Karpas-422 (cell line): ENCODE data around the gene SARS1. TPM values are rescaled to one million over a fixed set of nuclear protein-coding genes. Genes with fewer than 3 reads are reported as not detected.

ENCODE experiments used
- DNase-seq: peaks from one replicate; pipeline ENCODE4 v3.0.0-alpha.2; 2015
- H2AFZ ChIP-seq: fragments of 200-600 bp; sonication (generic); 2 replicates; pipeline ENCODE4 v1.6.1; 2014; ENCODE audit warnings: antibody characterized with exemption, low read length, mixed read lengths
- H3K27ac ChIP-seq: fragments of 200-600 bp; sonication (generic); 2 replicates; pipeline ENCODE4 v1.5.1; 2014; ENCODE audit warnings: mild to moderate bottlenecking, low read length, moderate library complexity
- H3K27me3 ChIP-seq: fragments of 200-600 bp; sonication (generic); 2 replicates; pipeline ENCODE4 v1.6.1; 2014; ENCODE audit warnings: low read length, mixed read lengths
- H3K36me3 ChIP-seq: fragments of 200-600 bp; sonication (generic); 2 replicates; pipeline ENCODE4 v1.6.1; 2014; ENCODE audit warnings: low read length, mixed read lengths; ENCODE audit not compliant: insufficient read depth
- H3K4me1 ChIP-seq: fragments of 200-600 bp; sonication (generic); 2 replicates; pipeline ENCODE4 v1.6.1; 2014; ENCODE audit warnings: mild to moderate bottlenecking, low read length, mixed read lengths
- H3K4me2 ChIP-seq: fragments of 200-600 bp; sonication (generic); 2 replicates; pipeline ENCODE4 v1.6.1; 2014; ENCODE audit warnings: low read length, low read depth, mild to moderate bottlenecking; ENCODE audit not compliant: poor library complexity, severe bottlenecking
- H3K4me3 ChIP-seq: fragments of 200-600 bp; sonication (generic); 2 replicates; pipeline ENCODE4 v1.5.1; 2014; ENCODE audit warnings: mild to moderate bottlenecking, antibody characterized with exemption, low read length, mixed read lengths
- H3K79me2 ChIP-seq: fragments of 200-600 bp; sonication (generic); 2 replicates; pipeline ENCODE4 v1.6.1; 2014; ENCODE audit warnings: mild to moderate bottlenecking, low read length, mixed read lengths
- H3K9ac ChIP-seq: fragments of 200-600 bp; sonication (generic); 2 replicates; pipeline ENCODE4 v1.6.0; 2014; ENCODE audit warnings: low read length
- H3K9me2 ChIP-seq: fragments of 200-600 bp; sonication (generic), shearing (Covaris generic); replicated peaks from 2 replicates; pipeline ENCODE4 v1.6.0; 2014; ENCODE audit warnings: mild to moderate bottlenecking, low read length, moderate library complexity; ENCODE audit not compliant: insufficient read depth
- H3K9me3 ChIP-seq: fragments of 300-700, 200-600 bp; sonication (generic); 2 replicates; pipeline ENCODE4 v1.6.1; 2014; ENCODE audit warnings: low read length, mixed read lengths
- H4K20me1 ChIP-seq: fragments of 200-600 bp; sonication (generic); 2 replicates; pipeline ENCODE4 v1.6.1; 2014; ENCODE audit warnings: mild to moderate bottlenecking, antibody characterized with exemption, low read length, low read depth; ENCODE audit not compliant: insufficient read depth
- total RNA-seq: library from RNA; depleted of rRNA; stranded (reverse); fragments of >200 nt; shearing (Covaris generic); gene quantifications from 2 replicates; pipeline ENCODE4 v1.2.3, GENCODE V29; 2014; ENCODE audit warnings: low replicate concordance

Gene SARS1
- total RNA-seq, 1 experiment from 2014 or later, result 184 TPM

DNA sequence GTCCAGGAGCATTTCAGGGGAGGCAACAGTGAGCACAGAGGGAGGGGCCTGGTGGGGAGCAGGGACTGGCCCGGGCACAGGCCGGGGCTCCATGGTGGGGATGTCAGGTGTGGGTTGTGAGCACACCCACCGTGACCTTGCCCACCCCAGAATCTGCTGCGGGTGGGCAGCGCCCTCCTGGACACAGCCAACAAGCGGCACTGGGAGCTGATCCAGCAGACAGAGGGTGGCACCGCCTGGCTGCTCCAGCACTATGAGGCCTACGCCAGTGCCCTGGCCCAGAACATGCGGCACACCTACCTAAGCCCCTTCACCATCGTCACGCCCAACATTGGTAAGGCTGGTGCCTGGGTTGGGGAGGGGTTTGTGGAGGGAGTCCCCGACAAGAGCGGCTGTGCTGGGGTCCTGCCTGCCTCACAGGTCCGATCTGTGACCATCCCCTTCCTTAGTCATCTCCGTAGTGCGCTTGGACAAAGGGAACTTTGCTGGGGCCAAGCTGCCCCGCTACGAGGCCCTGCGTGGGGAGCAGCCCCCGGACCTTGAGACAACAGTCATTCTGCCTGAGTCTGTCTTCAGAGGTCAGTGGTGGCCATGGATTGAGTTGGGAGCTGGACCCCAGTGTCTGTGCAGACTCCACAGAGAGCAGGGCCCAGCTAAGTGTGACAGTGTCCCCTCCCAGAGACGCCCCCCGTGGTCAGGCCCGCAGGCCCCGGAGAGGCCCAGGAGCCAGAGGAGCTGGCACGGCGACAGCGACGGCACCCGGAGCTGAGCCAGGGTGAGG is 54.9 kb downstream of the SARS1 start:
- Histone ChIP-seq H3K9ac (no peak overlapping the region), H3K27me3 (no peaks in the 10 kb centered on the region), H2AFZ (no peak overlapping the region), H3K27ac (no peak overlapping the region), H3K4me2 (no peak overlapping the region), H3K4me1 (no peaks in the 10 kb centered on the region), H3K79me2 (no peaks in the 10 kb centered on the region), H3K9me3 (no peaks in the 10 kb centered on the region), H3K9me2 (no peaks in the 10 kb centered on the region), H3K4me3 (no peak overlapping the region), H3K36me3 (no peaks in the 10 kb centered on the region), H4K20me1 (no peaks in the 10 kb centered on the region; the same call in 1 of the 2 replicates)
- DNase-seq, result no peak

DNA sequence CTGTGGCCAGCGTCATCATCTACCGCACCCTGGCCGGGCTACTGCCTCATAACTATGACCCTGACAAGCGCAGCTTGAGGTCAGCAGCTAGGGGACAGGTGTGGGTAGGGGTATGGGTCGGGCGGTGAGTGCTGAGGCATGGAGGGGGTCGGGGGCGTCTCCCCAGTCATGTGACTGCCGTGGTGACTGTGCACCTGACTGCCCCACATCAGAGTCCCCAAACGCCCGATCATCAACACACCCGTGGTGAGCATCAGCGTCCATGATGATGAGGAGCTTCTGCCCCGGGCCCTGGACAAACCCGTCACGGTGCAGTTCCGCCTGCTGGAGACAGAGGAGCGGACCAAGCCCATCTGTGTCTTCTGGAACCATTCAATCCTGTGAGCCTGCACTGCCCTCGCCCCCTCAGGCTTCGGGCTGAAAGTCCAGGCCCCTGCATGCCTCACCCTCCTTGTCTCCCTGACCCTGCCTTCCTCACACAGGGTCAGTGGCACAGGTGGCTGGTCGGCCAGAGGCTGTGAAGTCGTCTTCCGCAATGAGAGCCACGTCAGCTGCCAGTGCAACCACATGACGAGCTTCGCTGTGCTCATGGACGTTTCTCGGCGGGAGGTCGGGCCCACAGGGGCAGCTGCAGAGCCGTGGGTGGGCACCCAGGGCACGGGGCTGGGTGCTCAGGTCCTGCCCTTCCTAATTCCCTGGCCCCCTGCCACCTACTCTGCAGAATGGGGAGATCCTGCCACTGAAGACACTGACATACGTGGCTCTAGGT is 55.7 kb downstream of the SARS1 start:
- H3K27ac ChIP-seq, result no peak overlapping the region
- H2AFZ ChIP-seq, result no peak overlapping the region
- H3K4me1 ChIP-seq, result no peaks in the 10 kb centered on the region
- no peak for DNase-seq
- no peaks in the 10 kb centered on the region for H4K20me1 ChIP-seq
- H3K4me3 ChIP-seq, result no peak overlapping the region
- H3K9me2 ChIP-seq, result no peaks in the 10 kb centered on the region
- H3K36me3 ChIP-seq, result no peaks in the 10 kb centered on the region
- H3K79me2 ChIP-seq, result no peaks in the 10 kb centered on the region
- H3K9ac ChIP-seq, result no peak overlapping the region
- no peaks in the 10 kb centered on the region for H3K27me3 ChIP-seq
- H3K4me2 ChIP-seq, result no peak overlapping the region
- no peaks in the 10 kb centered on the region for H3K9me3 ChIP-seq

DNA sequence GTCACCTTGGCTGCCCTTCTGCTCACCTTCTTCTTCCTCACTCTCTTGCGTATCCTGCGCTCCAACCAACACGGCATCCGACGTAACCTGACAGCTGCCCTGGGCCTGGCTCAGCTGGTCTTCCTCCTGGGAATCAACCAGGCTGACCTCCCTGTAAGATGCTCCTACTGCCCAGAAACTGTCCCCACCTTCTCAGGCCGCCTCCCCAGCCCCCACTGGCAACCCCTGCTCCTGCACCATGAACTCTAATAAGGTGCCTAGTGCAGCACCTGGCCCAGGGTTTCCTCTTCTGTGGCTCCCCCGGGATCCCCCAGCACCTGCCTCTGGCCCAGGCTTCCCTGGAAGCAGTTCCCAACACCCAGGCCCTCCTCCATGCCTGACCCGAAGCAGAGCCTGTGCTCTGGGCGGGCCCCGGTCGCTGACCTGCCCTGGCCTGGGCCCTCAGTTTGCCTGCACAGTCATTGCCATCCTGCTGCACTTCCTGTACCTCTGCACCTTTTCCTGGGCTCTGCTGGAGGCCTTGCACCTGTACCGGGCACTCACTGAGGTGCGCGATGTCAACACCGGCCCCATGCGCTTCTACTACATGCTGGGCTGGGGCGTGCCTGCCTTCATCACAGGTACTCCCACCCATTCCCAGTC is 56.4 kb downstream of the SARS1 start:
- DNase-seq, result no peak
- H3K27ac ChIP-seq, result no peak overlapping the region
- H3K9ac ChIP-seq, result no peak overlapping the region
- no peaks in the 10 kb centered on the region for H3K4me1 ChIP-seq
- H3K4me3 ChIP-seq, result no peak overlapping the region
- H3K9me3 ChIP-seq, result no peaks in the 10 kb centered on the region
- no peaks in the 10 kb centered on the region for H3K9me2 ChIP-seq
- H4K20me1 ChIP-seq, result no peaks in the 10 kb centered on the region
- no peaks in the 10 kb centered on the region for H3K36me3 ChIP-seq
- H3K79me2 ChIP-seq, result no peaks in the 10 kb centered on the region
- no peak overlapping the region for H2AFZ ChIP-seq
- H3K4me2 ChIP-seq, result no peak overlapping the region
- H3K27me3 ChIP-seq, result no peaks in the 10 kb centered on the region

DNA sequence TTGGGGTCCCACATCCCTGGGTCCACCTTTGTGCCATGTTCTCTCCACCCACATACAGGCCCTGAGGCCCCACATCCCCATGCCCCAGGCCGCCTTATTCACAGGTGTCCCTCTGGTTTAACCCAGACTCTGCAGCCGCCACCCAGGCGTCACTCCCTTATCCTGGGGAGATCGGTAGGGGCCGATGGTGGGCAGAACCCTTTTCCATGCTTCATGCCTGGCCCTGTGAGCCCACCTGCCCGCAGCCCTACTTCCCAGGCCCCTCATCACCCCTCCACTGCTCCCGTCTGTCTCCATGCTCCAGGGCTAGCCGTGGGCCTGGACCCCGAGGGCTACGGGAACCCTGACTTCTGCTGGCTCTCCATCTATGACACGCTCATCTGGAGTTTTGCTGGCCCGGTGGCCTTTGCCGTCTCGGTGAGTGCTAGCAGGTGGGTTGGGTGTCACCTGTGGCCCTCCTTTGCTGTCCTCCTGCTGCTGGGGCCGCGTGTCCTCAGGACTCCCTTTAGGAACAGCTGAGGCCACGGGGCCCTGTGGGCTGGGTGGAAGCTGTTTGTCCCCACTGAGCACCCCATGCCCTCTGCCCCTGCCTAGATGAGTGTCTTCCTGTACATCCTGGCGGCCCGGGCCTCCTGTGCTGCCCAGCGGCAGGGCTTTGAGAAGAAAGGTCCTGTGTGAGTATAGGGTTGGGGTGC is 57.1 kb downstream of the SARS1 start:
- Histone ChIP-seq H2AFZ (no peak overlapping the region), H3K4me1 (no peaks in the 10 kb centered on the region), H3K36me3 (no peaks in the 10 kb centered on the region), H3K9me3 (no peaks in the 10 kb centered on the region), H3K4me3 (no peak overlapping the region), H3K27me3 (no peaks in the 10 kb centered on the region), H3K4me2 (no peak overlapping the region), H3K79me2 (no peaks in the 10 kb centered on the region), H4K20me1 (no peaks in the 10 kb centered on the region), H3K9me2 (no peaks in the 10 kb centered on the region), H3K27ac (no peak overlapping the region), H3K9ac (no peak overlapping the region)
- no peak for DNase-seq

DNA sequence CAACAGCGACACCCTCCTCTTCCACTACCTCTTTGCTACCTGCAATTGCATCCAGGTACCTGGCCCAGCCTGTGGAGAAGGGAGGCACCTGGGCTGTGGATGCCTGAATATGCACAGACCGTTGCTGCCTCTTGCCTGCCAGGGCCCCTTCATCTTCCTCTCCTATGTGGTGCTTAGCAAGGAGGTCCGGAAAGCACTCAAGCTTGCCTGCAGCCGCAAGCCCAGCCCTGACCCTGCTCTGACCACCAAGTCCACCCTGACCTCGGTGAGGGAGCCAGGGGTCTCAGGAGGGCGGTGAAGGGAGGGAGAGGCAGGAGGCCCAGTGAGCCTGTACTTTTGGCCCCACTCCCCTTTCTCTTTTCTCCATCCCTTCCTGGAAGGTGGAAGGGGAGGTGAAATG is 57.7 kb downstream of the SARS1 start:
- H3K9ac ChIP-seq, result no peak overlapping the region

DNA sequence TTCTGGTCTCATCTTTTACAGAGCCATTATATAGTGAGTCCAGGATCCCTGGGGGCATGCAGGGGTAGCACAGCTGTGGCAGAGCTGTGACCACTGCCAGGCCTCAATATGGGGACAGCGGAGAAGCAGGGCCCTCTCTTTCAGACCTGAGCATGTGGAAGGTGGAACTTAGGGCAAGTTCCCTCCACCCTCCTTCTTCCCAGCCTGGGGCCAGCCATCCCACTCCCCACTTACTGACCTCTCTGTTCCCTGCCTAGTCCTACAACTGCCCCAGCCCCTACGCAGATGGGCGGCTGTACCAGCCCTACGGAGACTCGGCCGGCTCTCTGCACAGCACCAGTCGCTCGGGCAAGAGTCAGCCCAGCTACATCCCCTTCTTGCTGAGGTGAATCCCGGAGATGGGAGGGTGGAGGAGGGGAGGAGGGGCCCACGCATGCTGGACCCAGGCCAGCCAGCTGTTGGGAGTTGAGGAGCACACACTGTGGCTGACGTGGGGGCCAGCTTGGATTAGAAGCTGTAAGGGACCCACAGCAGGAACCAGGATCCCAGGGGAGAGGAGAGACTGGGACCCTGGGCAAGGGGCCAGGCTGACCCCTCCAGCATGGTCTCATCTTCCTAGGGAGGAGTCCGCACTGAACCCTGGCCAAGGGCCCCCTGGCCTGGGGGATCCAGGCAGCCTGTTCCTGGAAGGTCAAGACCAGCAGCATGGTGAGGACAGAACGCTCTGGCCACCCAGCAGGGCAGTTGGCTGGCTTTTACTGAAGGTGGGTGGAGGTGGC is 58.5 kb downstream of the SARS1 start:
- Histone ChIP-seq H2AFZ (no peak overlapping the region), H3K27ac (no peak overlapping the region), H3K9me3 (no peaks in the 10 kb centered on the region), H3K27me3 (no peaks in the 10 kb centered on the region), H3K9ac (no peak overlapping the region), H3K9me2 (no peaks in the 10 kb centered on the region), H3K4me2 (no peak overlapping the region), H3K4me3 (no peak overlapping the region), H4K20me1 (no peaks in the 10 kb centered on the region), H3K79me2 (no peaks in the 10 kb centered on the region), H3K4me1 (peaks cover 2% of the 10 kb centered on the region), H3K36me3 (no peaks in the 10 kb centered on the region)
- no peak for DNase-seq

More for the DNA sequence above, 57.7 kb downstream of the SARS1 start:
- no peaks in the 10 kb centered on the region for H3K79me2 ChIP-seq
- no peak for DNase-seq
- no peaks in the 10 kb centered on the region for H3K36me3 ChIP-seq
- H4K20me1 ChIP-seq, result no peaks in the 10 kb centered on the region
- no peak overlapping the region for H3K4me3 ChIP-seq
- no peaks in the 10 kb centered on the region for H3K9me3 ChIP-seq
- H3K27ac ChIP-seq, result no peak overlapping the region
- no peak overlapping the region for H2AFZ ChIP-seq
- no peak overlapping the region for H3K4me2 ChIP-seq
- H3K4me1 ChIP-seq, result no peaks in the 10 kb centered on the region
- no peaks in the 10 kb centered on the region for H3K27me3 ChIP-seq
- no peaks in the 10 kb centered on the region for H3K9me2 ChIP-seq

DNA sequence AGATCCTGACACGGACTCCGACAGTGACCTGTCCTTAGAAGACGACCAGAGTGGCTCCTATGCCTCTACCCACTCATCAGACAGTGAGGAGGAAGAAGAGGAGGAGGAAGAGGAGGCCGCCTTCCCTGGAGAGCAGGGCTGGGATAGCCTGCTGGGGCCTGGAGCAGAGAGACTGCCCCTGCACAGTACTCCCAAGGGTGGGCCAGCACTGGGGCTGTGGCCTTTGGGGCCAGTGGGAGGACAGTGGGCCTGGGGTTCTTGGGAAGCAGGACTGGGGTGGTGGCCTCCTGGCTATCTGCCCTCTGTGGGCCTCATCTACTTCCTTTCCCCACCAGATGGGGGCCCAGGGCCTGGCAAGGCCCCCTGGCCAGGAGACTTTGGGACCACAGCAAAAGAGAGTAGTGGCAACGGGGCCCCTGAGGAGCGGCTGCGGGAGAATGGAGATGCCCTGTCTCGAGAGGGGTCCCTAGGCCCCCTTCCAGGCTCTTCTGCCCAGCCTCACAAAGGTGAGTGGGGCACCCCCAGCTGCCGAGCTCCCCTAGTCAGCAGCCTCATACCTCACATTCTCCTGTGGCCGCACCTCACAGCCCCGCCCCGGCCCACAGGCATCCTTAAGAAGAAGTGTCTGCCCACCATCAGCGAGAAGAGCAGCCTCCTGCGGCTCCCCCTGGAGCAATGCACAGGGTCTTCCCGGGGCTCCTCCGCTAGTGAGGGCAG is 59.3 kb downstream of the SARS1 start:
- H3K4me2 ChIP-seq, result no peak overlapping the region
- no peaks in the 10 kb centered on the region for H3K9me2 ChIP-seq
- no peaks in the 10 kb centered on the region for H3K36me3 ChIP-seq
- H3K27ac ChIP-seq, result no peak overlapping the region
- H3K9ac ChIP-seq, result no peak overlapping the region
- no peaks in the 10 kb centered on the region for H3K9me3 ChIP-seq
- H3K4me1 ChIP-seq, result peaks cover 4% of the 10 kb centered on the region
- no peak overlapping the region for H2AFZ ChIP-seq
- no peak overlapping the region for H3K4me3 ChIP-seq
- H3K79me2 ChIP-seq, result no peaks in the 10 kb centered on the region
- no peaks in the 10 kb centered on the region for H4K20me1 ChIP-seq
- no peak for DNase-seq
- no peaks in the 10 kb centered on the region for H3K27me3 ChIP-seq
